Mesothelial cell of epicardium (in vitro differentiated cells): ENCODE results near the gene PDS5B. TPM values are rescaled to one million over a fixed set of nuclear protein-coding genes. Genes with fewer than 3 reads are reported as not detected.
"Not testable (repeated sequence)": the region's sequence is repeated elsewhere in the genome, so short reads cannot be mapped to it uniquely, and the experiment has no call there.

Experiments used
- DNase-seq, 2 experiments: peaks; one replicate each; pipeline ENCODE4 v3.0.0; 2021; ENCODE audit warnings: low spot score in 2 of 2; ENCODE audit not compliant: unreplicated experiment in 2 of 2
- H3K27ac Mint-ChIP-seq: 2 replicates; pipeline ENCODE4 v1.8.0; 2021; ENCODE audit warnings: mixed read lengths
- H3K27me3 Mint-ChIP-seq: 2 replicates; pipeline ENCODE4 v1.8.0; 2021; ENCODE audit warnings: low read depth, mixed read lengths
- H3K36me3 Mint-ChIP-seq: 2 replicates; pipeline ENCODE4 v1.8.0; 2021; ENCODE audit warnings: mixed read lengths
- H3K4me1 Mint-ChIP-seq: 2 replicates; pipeline ENCODE4 v1.8.0; 2021; ENCODE audit warnings: mixed read lengths
- H3K4me3 Mint-ChIP-seq: 2 replicates; pipeline ENCODE4 v1.8.0; 2021; ENCODE audit warnings: mild to moderate bottlenecking, moderate library complexity, mixed read lengths
- H3K9me3 Mint-ChIP-seq: 2 replicates; pipeline ENCODE4 v1.8.0; 2021; ENCODE audit warnings: mixed read lengths
- total RNA-seq: library from RNA; stranded (reverse); gene quantifications from 3 replicates; pipeline ENCODE4 v1.2.1, GENCODE V29; 2021
- TF ChIP-seq, protein P1 (sequence below): fragments of 200-600 bp; sonication (generic); IDR thresholded peaks from one replicate; pipeline ENCODE4 v1.5.0; 2021; ENCODE audit warnings: antibody characterized with exemption; ENCODE audit not compliant: unreplicated experiment

PDS5B gene
- total RNA-seq, 1 donor from 2014 or later: 64.9 TPM

DNA sequence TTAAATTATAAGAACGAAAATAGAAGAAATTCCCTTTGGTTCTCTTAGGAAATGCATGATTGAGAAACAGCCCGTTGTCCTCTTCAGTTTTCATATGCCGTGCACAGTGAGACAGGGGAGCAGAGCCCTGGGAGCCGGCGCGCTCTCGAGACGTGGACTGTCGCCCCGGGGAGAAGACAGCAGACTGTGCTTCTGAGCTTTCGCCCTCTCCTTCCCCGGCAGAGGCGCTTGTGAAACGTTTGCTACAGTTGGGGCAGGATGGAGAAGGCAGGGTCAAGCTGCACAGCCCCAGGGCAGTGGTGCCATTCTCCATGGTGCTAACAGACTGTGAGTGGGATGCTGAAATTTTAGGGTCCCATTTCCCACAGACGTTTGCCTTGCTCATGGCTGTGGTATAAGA, 237.8 kb downstream of the PDS5B start:
- TF ChIP-seq, protein P1, sequence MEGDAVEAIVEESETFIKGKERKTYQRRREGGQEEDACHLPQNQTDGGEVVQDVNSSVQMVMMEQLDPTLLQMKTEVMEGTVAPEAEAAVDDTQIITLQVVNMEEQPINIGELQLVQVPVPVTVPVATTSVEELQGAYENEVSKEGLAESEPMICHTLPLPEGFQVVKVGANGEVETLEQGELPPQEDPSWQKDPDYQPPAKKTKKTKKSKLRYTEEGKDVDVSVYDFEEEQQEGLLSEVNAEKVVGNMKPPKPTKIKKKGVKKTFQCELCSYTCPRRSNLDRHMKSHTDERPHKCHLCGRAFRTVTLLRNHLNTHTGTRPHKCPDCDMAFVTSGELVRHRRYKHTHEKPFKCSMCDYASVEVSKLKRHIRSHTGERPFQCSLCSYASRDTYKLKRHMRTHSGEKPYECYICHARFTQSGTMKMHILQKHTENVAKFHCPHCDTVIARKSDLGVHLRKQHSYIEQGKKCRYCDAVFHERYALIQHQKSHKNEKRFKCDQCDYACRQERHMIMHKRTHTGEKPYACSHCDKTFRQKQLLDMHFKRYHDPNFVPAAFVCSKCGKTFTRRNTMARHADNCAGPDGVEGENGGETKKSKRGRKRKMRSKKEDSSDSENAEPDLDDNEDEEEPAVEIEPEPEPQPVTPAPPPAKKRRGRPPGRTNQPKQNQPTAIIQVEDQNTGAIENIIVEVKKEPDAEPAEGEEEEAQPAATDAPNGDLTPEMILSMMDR: no peak
- Mint-ChIP-seq H3K4me1 (peaks cover 32% of the 10 kb centered on the region), H3K9me3 (no peaks in the 10 kb centered on the region), H3K27me3 (no peaks in the 10 kb centered on the region), H3K4me3 (no peak overlapping the region), H3K36me3 (no peaks in the 10 kb centered on the region), H3K27ac (peak overlapping the region; percentile 67)
- DNase-seq: no peak

DNA sequence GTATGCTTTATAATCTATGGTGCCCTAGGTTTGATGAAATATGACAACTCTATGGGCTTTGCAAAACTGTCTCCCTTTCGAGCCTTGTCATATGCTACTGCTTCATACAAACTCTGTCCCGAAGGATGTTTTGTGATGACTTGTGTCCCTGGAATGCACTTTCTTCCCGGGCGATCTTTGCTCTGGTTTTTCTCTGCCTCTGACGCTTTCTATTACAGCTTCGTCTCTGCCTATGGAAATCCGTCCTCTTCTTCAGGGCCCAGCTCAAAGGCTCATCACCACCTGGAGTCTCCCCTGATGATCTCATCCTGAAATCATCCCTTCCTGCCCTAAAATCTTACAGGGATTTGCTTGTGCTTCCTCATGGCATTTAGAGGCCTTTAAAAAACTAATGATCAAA, 238.4 kb downstream of the PDS5B start:
- TF ChIP-seq, protein P1: no peak
- H3K4me1 Mint-ChIP-seq: peaks cover 38% of the 10 kb centered on the region
- no peak overlapping the region for H3K4me3 Mint-ChIP-seq
- no peak for DNase-seq
- peak overlapping the region; percentile 68 for H3K27ac Mint-ChIP-seq
- no peaks in the 10 kb centered on the region for H3K27me3 Mint-ChIP-seq
- no peaks in the 10 kb centered on the region for H3K36me3 Mint-ChIP-seq
- H3K9me3 Mint-ChIP-seq: no peaks in the 10 kb centered on the region

DNA sequence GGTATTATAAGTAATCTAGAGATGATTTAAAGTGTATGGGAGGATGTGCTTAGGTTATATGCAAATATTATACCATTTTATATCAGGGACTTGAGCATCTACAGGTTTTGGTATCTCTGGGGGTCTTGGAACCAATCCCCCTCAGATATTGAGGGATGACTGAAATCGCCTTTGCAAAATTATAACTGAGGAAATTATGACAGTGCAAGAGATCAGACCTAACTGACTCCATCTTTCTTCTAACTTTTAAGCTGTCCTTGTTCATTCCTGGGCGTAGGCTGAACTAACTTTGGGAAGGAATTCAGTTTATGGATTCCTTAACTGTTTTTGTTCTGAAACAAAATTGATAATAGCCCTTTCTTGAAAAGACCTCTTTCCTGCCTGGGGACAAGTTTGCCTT, 239.2 kb downstream of the PDS5B start:
- Mint-ChIP-seq H3K36me3 (no peaks in the 10 kb centered on the region), H3K27me3 (no peaks in the 10 kb centered on the region), H3K4me1 (peaks cover 47% of the 10 kb centered on the region), H3K4me3 (no peak overlapping the region), H3K27ac (peak overlapping the region; percentile 76), H3K9me3 (no peaks in the 10 kb centered on the region)
- DNase-seq: no peak
- TF ChIP-seq, protein P1: no peak

DNA sequence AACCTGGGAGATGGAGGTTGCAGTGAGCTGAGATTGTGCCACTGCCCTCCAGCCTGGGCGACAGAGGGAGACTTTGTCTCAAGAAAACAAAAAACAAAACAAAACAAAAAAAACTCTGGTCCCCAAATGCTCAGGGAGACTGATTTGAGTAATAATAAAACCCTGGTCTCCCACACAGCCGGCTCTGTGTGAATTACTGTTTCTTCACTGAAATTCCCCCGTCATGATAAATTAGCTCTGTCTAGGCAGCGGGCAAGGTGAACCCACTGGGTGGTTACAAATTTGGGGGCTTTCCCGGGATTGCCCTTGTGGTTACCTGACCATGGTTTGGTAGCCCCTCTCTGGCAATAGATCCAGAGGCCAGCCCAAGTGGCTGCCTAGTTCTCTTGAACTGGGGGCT, 240.1 kb downstream of the PDS5B start:
- DNase-seq, H3K27ac Mint-ChIP-seq, H3K4me3 Mint-ChIP-seq, H3K36me3 Mint-ChIP-seq, H3K9me3 Mint-ChIP-seq, H3K27me3 Mint-ChIP-seq: not testable (repeated sequence)
- H3K4me1 Mint-ChIP-seq: peaks cover 48% of the 10 kb centered on the region

Other genes starting within 250 kb of the PDS5B start
- 12.6 to 13.7 TPM (median 13.4 TPM) in 3 replicates for gene N4BP2L1, start 158.3 kb upstream of the PDS5B start, total RNA-seq
- gene N4BP2L2, start 47.7 kb upstream of the PDS5B start, total RNA-seq: 160 to 171 TPM (median 168 TPM) in 3 replicates